PC-9 (cell line): ENCODE data around the gene LYRM9. TPM values are rescaled to one million over a fixed set of nuclear protein-coding genes. Genes with fewer than 3 reads are reported as not detected.

Source experiments
- BruUV-seq: library from RNA; stranded (reverse); fragments of 400-500 nt; replicated peaks from 2 replicates; lab custom pipeline; 2021; lab: Mats Ljungman, UMichigan
- CTCF ChIA-PET: fragments of 300-600 bp; sonication (Branson Sonifier 250); formaldehyde crosslinking; loops from one replicate; lab custom pipeline; 2022; ENCODE audit warnings: antibody characterized with exemption; lab: Charles Lee
- POLR2A ChIA-PET: fragments of 300-600 bp; sonication (Branson Sonifier 250); formaldehyde crosslinking; loops from one replicate; lab custom pipeline; 2022; ENCODE audit warnings: antibody characterized with exemption; ENCODE audit not compliant: unreplicated experiment; lab: Charles Lee
- DNase-seq, 2 experiments: peaks; one replicate each; pipeline versions ENCODE4 v3.0.0 to v3.0.0-alpha.2; 2015 to 2022; ENCODE audit warnings: mixed read lengths in 1 of 2
- H2AFZ ChIP-seq: fragments of 200-600 bp; sonication (generic); 2 replicates; pipeline ENCODE4 v1.8.1; 2017; ENCODE audit warnings: antibody characterized with exemption
- H3F3A ChIP-seq: fragments of 200-600 bp; sonication (generic); 2 replicates; pipeline ENCODE4 v1.8.1; 2017; ENCODE audit warnings: antibody characterized with exemption, mild to moderate bottlenecking, low read depth; ENCODE audit not compliant: insufficient read depth
- H3K27ac ChIP-seq: fragments of 200-600 bp; sonication (generic); 2 replicates; pipeline ENCODE4 v1.6.1; 2016; ENCODE audit warnings: mixed run types
- H3K27me3 ChIP-seq: fragments of 200-600 bp; sonication (generic); 2 replicates; pipeline ENCODE4 v1.6.1; 2016; ENCODE audit warnings: low read depth, mixed run types; ENCODE audit not compliant: insufficient read depth
- H3K36me3 ChIP-seq: fragments of 200-600 bp; sonication (generic); 2 replicates; pipeline ENCODE4 v1.6.1; 2016; ENCODE audit warnings: low read depth, mixed run types
- H3K4me1 ChIP-seq: fragments of 200-600 bp; sonication (generic); replicated peaks from 2 replicates; pipeline ENCODE4 v1.6.1; 2016; ENCODE audit warnings: mixed run types; ENCODE audit not compliant: insufficient read depth
- H3K4me2 ChIP-seq: fragments of 200-600 bp; sonication (generic); 2 replicates; pipeline ENCODE4 v1.6.1; 2017; ENCODE audit warnings: mixed run types
- H3K4me3 ChIP-seq: fragments of 200-600 bp; sonication (generic); 2 replicates; pipeline ENCODE4 v1.6.1; 2016; ENCODE audit warnings: mixed run types
- H3K79me2 ChIP-seq: fragments of 200-600 bp; sonication (generic); 2 replicates; pipeline ENCODE4 v1.6.1; 2017; ENCODE audit warnings: low read depth, mixed run types
- H3K9me2 ChIP-seq: fragments of 200-600 bp; sonication (generic); 2 replicates; pipeline ENCODE4 v1.8.1; 2017; ENCODE audit warnings: mild to moderate bottlenecking; ENCODE audit not compliant: insufficient read depth
- H3K9me3 ChIP-seq: fragments of 200-600 bp; sonication (generic); 2 replicates; pipeline ENCODE4 v1.8.1; 2016; ENCODE audit warnings: low read depth; ENCODE audit not compliant: insufficient read depth
- H4K20me1 ChIP-seq: fragments of 200-600 bp; sonication (generic); 2 replicates; pipeline ENCODE4 v1.8.1; 2017; ENCODE audit not compliant: insufficient read depth
- CTCF ChIP-seq: fragments of 200-600 bp; sonication (generic); conservative IDR thresholded peaks from 2 replicates; pipeline ENCODE4 v1.6.1; 2017; ENCODE audit warnings: mixed run types, antibody characterized with exemption, mild to moderate bottlenecking, moderate library complexity
- EZH2 ChIP-seq: fragments of 200-600 bp; sonication (generic); IDR thresholded peaks from 2 replicates; pipeline ENCODE4 v1.8.0; 2017; ENCODE audit warnings: antibody characterized with exemption, low read depth
- intact Hi-C: fragments of 100-400 bp; cut with micrococcal nuclease; formaldehyde crosslinking; loops from one replicate; pipeline ENCODE4 v1.10.0; 2022; ENCODE audit not compliant: unreplicated experiment
- total RNA-seq: library from RNA; stranded (reverse); gene quantifications from 2 replicates; pipeline ENCODE4 v1.2.3, GENCODE V29; 2021

LYRM9 gene
- total RNA-seq, 1 experiment from 2014 or later, result 7.6 TPM

GRCh38 chr17:27882162-27882840, 10.9 kb downstream of the LYRM9 start:
- BruUV-seq, result no TSS peak
- H4K20me1 ChIP-seq, result no peaks in the 10 kb centered on the region
- no peaks in the 10 kb centered on the region for H3F3A ChIP-seq
- no peak for TF ChIP-seq EZH2
- no peak for TF ChIP-seq CTCF
- no peak overlapping the region for H3K4me2 ChIP-seq
- no peaks in the 10 kb centered on the region for H3K79me2 ChIP-seq
- H2AFZ ChIP-seq, result no peak overlapping the region
- no peaks in the 10 kb centered on the region for H3K9me3 ChIP-seq
- intact Hi-C loops, result no loop called here
- H3K9me2 ChIP-seq, result no peaks in the 10 kb centered on the region
- no peaks in the 10 kb centered on the region for H3K27me3 ChIP-seq
- ChIA-PET POLR2A (no interaction called here), CTCF (no interaction called here)
- H3K4me1 ChIP-seq, result no peaks in the 10 kb centered on the region
- H3K27ac ChIP-seq, result no peak overlapping the region
- DNase-seq, result no peak
- H3K36me3 ChIP-seq, result no peaks in the 10 kb centered on the region
- H3K4me3 ChIP-seq, result no peak overlapping the region

- H3K4me1 ChIP-seq, result no peaks in the 10 kb centered on the region
- no peaks in the 10 kb centered on the region for H4K20me1 ChIP-seq
- no peaks in the 10 kb centered on the region for H3K36me3 ChIP-seq
- no peak for TF ChIP-seq EZH2
- peak; percentile 88 for TF ChIP-seq CTCF
- H3F3A ChIP-seq, result no peaks in the 10 kb centered on the region
- H3K9me3 ChIP-seq, result no peaks in the 10 kb centered on the region
- no peaks in the 10 kb centered on the region for H3K27me3 ChIP-seq
- no peak overlapping the region for H3K4me2 ChIP-seq
- H3K27ac ChIP-seq, result no peak overlapping the region
- H2AFZ ChIP-seq, result no peak overlapping the region
- peak; percentile 53 to 67 for DNase-seq
- ChIA-PET POLR2A (no interaction called here), CTCF (interaction anchor here (0.6 to 2.4 kb wide), 4 partner anchors 9 to 536 kb away, joined by 3 to 18 read pairs (median 6); no protein-coding TSS in a partner anchor)
- H3K9me2 ChIP-seq, result no peaks in the 10 kb centered on the region
- no peak overlapping the region for H3K4me3 ChIP-seq
- H3K79me2 ChIP-seq, result no peaks in the 10 kb centered on the region
- intact Hi-C loops, result loop anchor here (1.0 kb wide), 3 partner anchors 75 to 226 kb away; no protein-coding TSS in a partner anchor
- BruUV-seq, result no TSS peak
Observed at GRCh38 chr17:27879987-27880608, 13.1 kb downstream of the LYRM9 start.

DNA sequence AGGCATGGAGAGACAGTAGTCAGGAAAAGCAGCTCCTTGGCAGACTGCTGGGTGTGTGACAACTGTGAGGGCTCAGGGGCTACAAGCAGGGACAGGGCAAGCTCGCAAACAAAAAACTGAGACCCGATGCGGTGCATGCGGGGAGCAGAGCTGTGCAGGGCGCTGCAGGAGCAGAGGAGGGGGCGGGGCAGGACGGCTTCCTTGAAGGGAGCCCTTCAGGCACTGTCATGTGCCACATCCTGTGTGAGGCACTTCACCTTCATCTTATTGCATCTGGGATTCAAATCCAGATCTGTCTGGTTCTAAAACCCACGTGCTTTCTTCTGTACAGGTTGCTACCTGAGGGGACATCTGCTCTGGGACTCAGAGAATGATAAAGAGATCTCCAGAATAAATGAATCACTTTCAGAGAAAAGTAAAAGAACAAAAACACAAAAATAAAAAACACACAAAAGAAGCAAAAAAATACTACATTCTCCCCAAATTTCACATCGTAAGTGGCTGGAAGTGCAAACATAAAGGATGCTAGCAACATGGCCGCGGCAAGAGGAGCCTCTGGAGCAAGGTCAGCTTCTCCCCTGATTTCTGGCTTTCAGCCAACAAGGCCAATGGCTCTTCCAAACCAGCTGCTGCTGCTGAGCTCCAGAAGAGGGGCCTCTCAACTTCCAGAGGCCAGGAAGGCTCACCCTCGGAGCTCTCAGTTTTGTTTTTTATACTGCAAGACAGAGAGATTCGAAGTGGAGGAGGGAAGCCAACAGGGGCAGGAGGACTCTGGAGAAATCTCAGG, 14.2 kb downstream of the LYRM9 start:
- Histone ChIP-seq H3K4me3 (no peak overlapping the region), H3K27ac (no peak overlapping the region), H3F3A (no peaks in the 10 kb centered on the region), H3K36me3 (no peaks in the 10 kb centered on the region), H3K9me3 (no peaks in the 10 kb centered on the region), H3K79me2 (no peaks in the 10 kb centered on the region), H2AFZ (no peak overlapping the region), H3K9me2 (no peaks in the 10 kb centered on the region), H3K4me1 (peaks cover 3% of the 10 kb centered on the region; the same call in 1 of the 2 replicates), H3K4me2 (no peak overlapping the region), H3K27me3 (no peaks in the 10 kb centered on the region), H4K20me1 (no peaks in the 10 kb centered on the region)
- TF ChIP-seq CTCF (no peak), EZH2 (no peak)
- intact Hi-C loops, result no loop called here
- ChIA-PET POLR2A (no interaction called here), CTCF (interaction anchor here (1.0 kb wide), 1 partner anchor 74 kb away, joined by 3 read pairs; no protein-coding TSS in a partner anchor)
- BruUV-seq, result no TSS peak
- DNase-seq, result no peak
